PC-3 (cell line): ENCODE measurements around the gene CCDC93. TPM values are rescaled to one million over a fixed set of nuclear protein-coding genes. Genes with fewer than 3 reads are reported as not detected.

Experiments used
- ATAC-seq: fragments of 200-7000 bp; cut with Tn5 transposase; 2 replicates; pipeline ENCODE4 v1.9.1; 2020; ENCODE audit warnings: mild to moderate bottlenecking, moderate library complexity
- BruUV-seq: library from RNA; stranded (reverse); fragments of 400-500 nt; replicated peaks from 2 replicates; lab custom pipeline; 2021; lab: Mats Ljungman, UMichigan
- CTCF ChIA-PET: fragments of 300-600 bp; sonication (Branson Sonifier 250); formaldehyde crosslinking; loops from one replicate; lab custom pipeline; 2022; ENCODE audit warnings: antibody characterized with exemption; lab: Charles Lee
- POLR2A ChIA-PET: fragments of 300-600 bp; sonication (Branson Sonifier 250); formaldehyde crosslinking; loops from one replicate; lab custom pipeline; 2022; ENCODE audit warnings: antibody characterized with exemption; ENCODE audit not compliant: unreplicated experiment; lab: Charles Lee
- DNase-seq: peaks from one replicate; pipeline ENCODE4 v3.0.0-alpha.2; 2015
- H2AFZ ChIP-seq: fragments of 300-600 bp; sonication (generic); 2 replicates; pipeline ENCODE4 v1.6.0; 2016; ENCODE audit warnings: antibody characterized with exemption, low read length
- H3F3A ChIP-seq: fragments of 300-600 bp; sonication (generic); one replicate; pipeline ENCODE4 v1.6.0; 2017; ENCODE audit warnings: antibody characterized with exemption, low read length, control low read depth, mild to moderate bottlenecking; ENCODE audit not compliant: unreplicated experiment
- H3K27ac ChIP-seq: fragments of 300-600 bp; sonication (generic); 2 replicates; pipeline ENCODE4 v1.5.1; 2016; ENCODE audit warnings: mild to moderate bottlenecking, low read length
- H3K27me3 ChIP-seq: fragments of 300-600 bp; sonication (generic); 2 replicates; pipeline ENCODE4 v1.6.1; 2016; ENCODE audit warnings: low read length, mixed read lengths
- H3K36me3 ChIP-seq: fragments of 300-600 bp; sonication (generic); 2 replicates; pipeline ENCODE4 v1.6.1; 2016; ENCODE audit warnings: low read depth, mixed run types, low read length, mixed read lengths
- H3K4me1 ChIP-seq: fragments of 300-600 bp; sonication (generic); 2 replicates; pipeline ENCODE4 v1.5.1; 2016; ENCODE audit warnings: low read length; ENCODE audit not compliant: insufficient read depth
- H3K4me2 ChIP-seq: fragments of 300-600 bp; sonication (generic); 2 replicates; pipeline ENCODE4 v1.6.0; 2016; ENCODE audit warnings: low read length
- H3K4me3 ChIP-seq: fragments of 300-600 bp; sonication (generic); 2 replicates; pipeline ENCODE4 v1.5.1; 2016; ENCODE audit warnings: mild to moderate bottlenecking, low read length, mixed read lengths
- H3K79me2 ChIP-seq: fragments of 300-600 bp; sonication (generic); 2 replicates; pipeline ENCODE4 v1.6.1; 2017; ENCODE audit warnings: low read length, mixed read lengths
- H3K9ac ChIP-seq: fragments of 300-600 bp; sonication (generic); 2 replicates; pipeline ENCODE4 v1.6.0; 2016; ENCODE audit warnings: mild to moderate bottlenecking, low read length
- H3K9me2 ChIP-seq: fragments of 300-600 bp; sonication (generic); replicated peaks from 2 replicates; pipeline ENCODE4 v1.6.1; 2016; ENCODE audit warnings: mixed run types, low read length, mixed read lengths
- H3K9me3 ChIP-seq: fragments of 300-600 bp; sonication (generic); 2 replicates; pipeline ENCODE4 v1.6.1; 2016; ENCODE audit warnings: low read length, mixed read lengths
- H4K20me1 ChIP-seq: fragments of 300-600 bp; sonication (generic); 2 replicates; pipeline ENCODE4 v1.6.1; 2016; ENCODE audit warnings: low read length, mixed read lengths
- CTCF ChIP-seq: fragments of 300-600 bp; sonication (generic); conservative IDR thresholded peaks from 2 replicates; pipeline ENCODE4 v1.5.1; 2017; ENCODE audit warnings: antibody characterized with exemption, low read depth, mild to moderate bottlenecking, low read length
- EZH2 ChIP-seq: fragments of 300-600 bp; sonication (generic); IDR thresholded peaks from one replicate; pipeline ENCODE4 v1.6.1; 2017; ENCODE audit warnings: antibody characterized with exemption, mild to moderate bottlenecking, low read length; ENCODE audit not compliant: unreplicated experiment
- EZH2phosphoT487 ChIP-seq: fragments of 300-600 bp; sonication (generic); IDR thresholded peaks from 2 replicates; pipeline ENCODE4 v1.6.1; 2018; ENCODE audit warnings: mild to moderate bottlenecking, antibody characterized with exemption, low read length, borderline replicate concordance
- intact Hi-C: fragments of 100-400 bp; cut with micrococcal nuclease; formaldehyde crosslinking; loops from 2 replicates; pipeline ENCODE4 v1.9.0; 2023
- total RNA-seq: library from RNA; depleted of rRNA; stranded (reverse); fragments of >200 nt; gene quantifications from 2 replicates; pipeline ENCODE4 v1.2.3, GENCODE V29; 2014

CCDC93 gene
- total RNA-seq, 1 experiment from 2014 or later = 14.0 TPM

GRCh38 chr2:117956036-117956796 lies 57.7 kb downstream of the CCDC93 start:
- CTCF ChIA-PET = no interaction called here

GRCh38 chr2:117953231-117953630 lies 60.6 kb downstream of the CCDC93 start:
- Histone ChIP-seq H3F3A (no peaks in the 10 kb centered on the region), H3K36me3 (peaks cover 52% of the 10 kb centered on the region), H3K79me2 (no peaks in the 10 kb centered on the region), H3K27me3 (no peaks in the 10 kb centered on the region), H3K9me3 (no peaks in the 10 kb centered on the region), H4K20me1 (no peaks in the 10 kb centered on the region), H3K27ac (no peak overlapping the region), H3K4me3 (no peak overlapping the region), H3K4me2 (no peak overlapping the region), H3K9me2 (no peaks in the 10 kb centered on the region), H2AFZ (no peak overlapping the region), H3K9ac (no peak overlapping the region), H3K4me1 (peaks cover 12% of the 10 kb centered on the region)
- intact Hi-C loops = no loop called here
- ChIA-PET POLR2A (no interaction called here), CTCF (no interaction called here)
- no peak for ATAC-seq
- no TSS peak for BruUV-seq
- no peak for DNase-seq
- TF ChIP-seq EZH2phosphoT487 = no peak
- TF ChIP-seq CTCF = no peak
- no peak for TF ChIP-seq EZH2

More at GRCh38 chr2:117956036-117956796, 57.7 kb downstream of the CCDC93 start:
- peaks cover 41% of the 10 kb centered on the region for H3K36me3 ChIP-seq
- peaks cover 26% of the 10 kb centered on the region for H3K4me1 ChIP-seq
- no peak for ATAC-seq
- H3K4me3 ChIP-seq = no peak overlapping the region
- no peaks in the 10 kb centered on the region for H3F3A ChIP-seq
- no peak overlapping the region for H3K4me2 ChIP-seq
- H3K27ac ChIP-seq = no peak overlapping the region; the same call in 1 of the 2 replicates
- no TSS peak for BruUV-seq
- POLR2A ChIA-PET = no interaction called here
- intact Hi-C loops = no loop called here
- no peak overlapping the region for H2AFZ ChIP-seq
- H3K9me3 ChIP-seq = no peaks in the 10 kb centered on the region
- H4K20me1 ChIP-seq = no peaks in the 10 kb centered on the region
- H3K27me3 ChIP-seq = no peaks in the 10 kb centered on the region
- H3K79me2 ChIP-seq = no peaks in the 10 kb centered on the region
- no peaks in the 10 kb centered on the region for H3K9me2 ChIP-seq
- H3K9ac ChIP-seq = no peak overlapping the region
- no peak for DNase-seq
- TF ChIP-seq EZH2 (no peak), CTCF (peak; percentile 36; the same call in 1 of the 2 replicates), EZH2phosphoT487 (no peak)

- H3K27ac ChIP-seq = no peak overlapping the region
- H3K4me3 ChIP-seq = no peak overlapping the region
- H3K27me3 ChIP-seq = no peaks in the 10 kb centered on the region
- ATAC-seq = no peak
- DNase-seq = no peak
- H2AFZ ChIP-seq = no peak overlapping the region
- no peak overlapping the region for H3K9ac ChIP-seq
- POLR2A ChIA-PET = no interaction called here
- no TSS peak for BruUV-seq
- no peaks in the 10 kb centered on the region for H3F3A ChIP-seq
- no peaks in the 10 kb centered on the region for H3K9me3 ChIP-seq
- no peaks in the 10 kb centered on the region for H3K79me2 ChIP-seq
- TF ChIP-seq CTCF = no peak
- TF ChIP-seq EZH2 = no peak
- TF ChIP-seq EZH2phosphoT487 = no peak
- H4K20me1 ChIP-seq = no peaks in the 10 kb centered on the region
- no peaks in the 10 kb centered on the region for H3K9me2 ChIP-seq
- H3K36me3 ChIP-seq = peaks cover 56% of the 10 kb centered on the region
- peaks cover 7% of the 10 kb centered on the region for H3K4me1 ChIP-seq
- CTCF ChIA-PET = no interaction called here
- H3K4me2 ChIP-seq = no peak overlapping the region
- intact Hi-C loops = no loop called here
These were observed 61.2 kb downstream of the CCDC93 start for GRCh38 chr2:117952701-117953100.
